Osteoblast (primary cell): ENCODE data around the gene PRKAG2. TPM values are rescaled to one million over a fixed set of nuclear protein-coding genes. Genes with fewer than 3 reads are reported as not detected.

ENCODE experiments used
- DNase-seq: peaks from one replicate; pipeline ENCODE4 v3.0.0; 2011; ENCODE audit warnings: low spot score, mixed read lengths; ENCODE audit not compliant: insufficient read length; ENCODE audit errors: missing footprints
- H2AFZ ChIP-seq: 2 replicates; pipeline ENCODE4 v1.6.0; 2011; ENCODE audit warnings: mild to moderate bottlenecking, low read length
- H3K27ac ChIP-seq: 2 replicates; pipeline ENCODE4 v1.5.1; 2011; ENCODE audit warnings: mild to moderate bottlenecking, low read depth, low read length, moderate library complexity
- H3K27me3 ChIP-seq: 2 replicates; pipeline ENCODE4 v1.6.0; 2012; ENCODE audit warnings: mild to moderate bottlenecking, control low read depth, inconsistent platforms, low read length, moderate library complexity; ENCODE audit not compliant: insufficient read depth
- H3K36me3 ChIP-seq: 2 replicates; pipeline ENCODE4 v1.5.1; 2011; ENCODE audit warnings: mild to moderate bottlenecking, low read length, control low read depth, moderate library complexity; ENCODE audit not compliant: insufficient read depth
- H3K4me1 ChIP-seq: 2 replicates; pipeline ENCODE4 v1.5.1; 2011; ENCODE audit warnings: mild to moderate bottlenecking, low read length, control low read depth, moderate library complexity; ENCODE audit not compliant: insufficient read depth
- H3K4me2 ChIP-seq: 2 replicates; pipeline ENCODE4 v1.6.0; 2011; ENCODE audit warnings: mild to moderate bottlenecking, low read length; ENCODE audit not compliant: insufficient read depth
- H3K4me3 ChIP-seq: fragments of 200-600 bp; sonication (generic); 3 replicates; pipeline ENCODE4 v1.5.1; 2012; ENCODE audit warnings: mild to moderate bottlenecking, low read length, inconsistent platforms; ENCODE audit not compliant: insufficient read depth
- H3K79me2 ChIP-seq: 2 replicates; pipeline ENCODE4 v1.6.0; 2012; ENCODE audit warnings: mild to moderate bottlenecking, low read length, control low read depth, inconsistent platforms; ENCODE audit not compliant: insufficient read depth
- H3K9me3 ChIP-seq: 2 replicates; pipeline ENCODE4 v1.5.1; 2011; ENCODE audit warnings: low read depth, low read length, control low read depth
- H4K20me1 ChIP-seq: 2 replicates; pipeline ENCODE4 v1.6.0; 2012; ENCODE audit warnings: mild to moderate bottlenecking, low read length, control low read depth; ENCODE audit not compliant: insufficient read depth
- total RNA-seq: library from RNA; depleted of rRNA; stranded (reverse); fragments of >200 nt; gene quantifications from 2 replicates; pipeline ENCODE4 v1.2.3, GENCODE V29; 2012
- TF ChIP-seq, protein P1 (sequence below): IDR thresholded peaks from 2 replicates; pipeline ENCODE4 v1.5.1; 2011; ENCODE audit warnings: mild to moderate bottlenecking, low read depth, low read length, moderate library complexity; ENCODE audit errors: extremely low read depth

PRKAG2 gene
- total RNA-seq, 1 donor = 20.6 TPM

DNA sequence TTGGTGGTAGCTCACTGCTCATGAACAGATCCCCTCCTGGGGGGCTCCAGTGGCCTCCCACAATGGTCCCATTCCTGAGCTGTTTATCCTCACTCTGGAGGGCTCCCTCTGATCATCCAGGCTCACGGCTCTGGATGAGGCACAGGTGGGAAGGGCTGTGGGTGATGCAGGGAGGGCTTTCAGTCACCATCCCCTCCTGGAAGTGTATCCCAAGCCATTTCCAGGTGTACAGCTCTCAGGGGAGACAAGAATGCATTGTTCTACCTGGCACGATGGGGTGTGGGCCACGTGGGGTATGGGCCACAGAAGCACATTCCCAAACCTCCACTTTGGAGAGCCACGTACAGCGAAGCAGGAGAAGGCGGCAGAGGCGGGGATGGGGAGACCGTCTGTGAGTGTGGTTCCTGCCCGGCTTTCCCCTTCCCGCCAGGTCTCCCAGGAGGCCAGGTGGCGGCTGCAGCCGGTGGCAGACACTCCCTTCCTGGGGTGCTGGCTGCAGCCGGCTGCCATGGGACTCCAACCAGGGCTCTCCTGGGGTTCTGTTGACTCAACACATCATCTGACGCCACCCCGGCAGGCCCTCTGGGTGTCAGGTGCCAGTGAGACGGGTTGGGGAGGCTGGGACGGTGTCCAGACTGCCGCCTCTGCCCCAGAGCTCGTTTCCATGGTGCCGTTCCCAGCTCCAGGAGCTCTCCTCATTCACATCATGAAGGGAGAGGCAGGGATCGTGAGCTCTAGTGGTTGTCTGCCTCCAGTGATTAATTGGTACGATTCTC lies 187.5 kb downstream of the PRKAG2 start:
- Histone ChIP-seq H3K4me3 (no peak overlapping the region), H3K79me2 (no peaks in the 10 kb centered on the region), H3K4me1 (peaks cover 26% of the 10 kb centered on the region), H3K36me3 (no peaks in the 10 kb centered on the region), H3K27ac (no peak overlapping the region), H3K27me3 (no peaks in the 10 kb centered on the region), H2AFZ (no peak overlapping the region), H3K4me2 (no peak overlapping the region), H3K9me3 (no peaks in the 10 kb centered on the region), H4K20me1 (no peaks in the 10 kb centered on the region)
- TF ChIP-seq, protein P1, sequence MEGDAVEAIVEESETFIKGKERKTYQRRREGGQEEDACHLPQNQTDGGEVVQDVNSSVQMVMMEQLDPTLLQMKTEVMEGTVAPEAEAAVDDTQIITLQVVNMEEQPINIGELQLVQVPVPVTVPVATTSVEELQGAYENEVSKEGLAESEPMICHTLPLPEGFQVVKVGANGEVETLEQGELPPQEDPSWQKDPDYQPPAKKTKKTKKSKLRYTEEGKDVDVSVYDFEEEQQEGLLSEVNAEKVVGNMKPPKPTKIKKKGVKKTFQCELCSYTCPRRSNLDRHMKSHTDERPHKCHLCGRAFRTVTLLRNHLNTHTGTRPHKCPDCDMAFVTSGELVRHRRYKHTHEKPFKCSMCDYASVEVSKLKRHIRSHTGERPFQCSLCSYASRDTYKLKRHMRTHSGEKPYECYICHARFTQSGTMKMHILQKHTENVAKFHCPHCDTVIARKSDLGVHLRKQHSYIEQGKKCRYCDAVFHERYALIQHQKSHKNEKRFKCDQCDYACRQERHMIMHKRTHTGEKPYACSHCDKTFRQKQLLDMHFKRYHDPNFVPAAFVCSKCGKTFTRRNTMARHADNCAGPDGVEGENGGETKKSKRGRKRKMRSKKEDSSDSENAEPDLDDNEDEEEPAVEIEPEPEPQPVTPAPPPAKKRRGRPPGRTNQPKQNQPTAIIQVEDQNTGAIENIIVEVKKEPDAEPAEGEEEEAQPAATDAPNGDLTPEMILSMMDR = no peak
- peak; percentile 74 for DNase-seq

DNA sequence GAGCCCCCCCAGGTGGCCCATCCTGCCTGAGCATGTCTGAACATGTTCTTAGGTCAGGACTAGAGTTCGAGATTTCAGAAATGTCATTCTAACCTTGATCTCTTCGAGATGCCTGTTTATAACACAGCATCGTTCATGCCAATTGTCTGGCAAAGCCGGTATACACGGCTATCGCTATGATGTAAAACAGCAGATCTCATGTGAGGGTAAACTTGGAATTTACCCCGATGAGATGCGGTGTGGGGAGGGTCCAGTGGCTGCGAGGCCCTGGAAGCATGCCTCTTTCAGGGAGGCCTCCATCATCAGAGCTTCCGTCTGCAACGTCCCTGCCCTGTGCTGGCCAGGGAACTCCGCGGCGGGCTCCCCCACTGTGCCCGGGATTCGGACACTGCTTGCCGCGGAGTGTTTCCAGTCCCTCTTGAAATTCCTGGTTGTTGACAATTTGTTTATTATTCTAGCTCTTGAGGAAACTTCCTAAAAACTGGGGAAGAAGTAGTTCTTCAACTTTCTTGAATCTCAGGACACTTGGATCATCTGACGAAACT lies 188.6 kb downstream of the PRKAG2 start:
- H3K4me3 ChIP-seq = peak overlapping the region; percentile 51
- peak; percentile 50 for DNase-seq
- peaks cover 30% of the 10 kb centered on the region for H3K4me1 ChIP-seq
- H2AFZ ChIP-seq = no peak overlapping the region
- H3K27ac ChIP-seq = peak overlapping the region; percentile 82
- H3K79me2 ChIP-seq = no peaks in the 10 kb centered on the region
- H3K9me3 ChIP-seq = no peaks in the 10 kb centered on the region
- H3K36me3 ChIP-seq = no peaks in the 10 kb centered on the region
- no peaks in the 10 kb centered on the region for H4K20me1 ChIP-seq
- no peaks in the 10 kb centered on the region for H3K27me3 ChIP-seq
- TF ChIP-seq, protein P1 = no peak
- peak overlapping the region; percentile 71 for H3K4me2 ChIP-seq

DNA sequence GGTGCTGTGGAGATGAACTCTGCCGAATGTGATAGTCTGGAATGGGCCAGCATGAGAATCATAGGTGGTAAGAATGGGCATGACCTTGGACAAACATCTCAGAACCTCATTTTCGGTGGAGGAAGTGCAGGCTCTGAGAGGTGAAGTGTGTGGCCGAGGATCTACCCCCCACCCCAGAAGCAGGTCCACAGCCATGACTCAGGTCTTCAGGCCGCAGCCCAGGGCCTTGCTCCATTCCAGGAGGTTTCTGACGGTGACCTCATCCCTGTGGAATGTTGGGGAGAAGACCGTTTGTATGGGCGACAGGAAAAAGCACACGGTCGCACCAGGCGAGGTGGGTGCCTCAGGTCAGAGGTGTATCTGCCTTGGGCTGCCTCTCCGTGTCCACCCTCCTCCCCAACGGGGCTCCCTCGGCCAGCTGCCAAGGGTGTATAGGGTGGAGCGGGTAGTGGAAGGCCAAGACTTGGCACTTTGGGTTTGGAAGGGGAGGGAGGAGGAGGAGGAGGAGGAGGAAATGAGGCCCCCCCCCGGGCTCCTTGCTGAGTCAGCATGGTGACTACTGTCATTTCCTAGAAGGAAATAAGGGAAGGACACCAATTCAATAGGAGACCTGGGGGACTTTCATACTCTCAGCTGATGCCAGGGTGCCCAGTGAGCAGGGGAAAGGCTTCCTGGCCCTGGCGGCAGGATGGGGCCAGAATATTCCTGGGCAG lies 189.2 kb downstream of the PRKAG2 start:
- H3K4me1 ChIP-seq = peaks cover 30% of the 10 kb centered on the region
- TF ChIP-seq, protein P1 = no peak
- peak overlapping the region; percentile 81 for H2AFZ ChIP-seq

DNA sequence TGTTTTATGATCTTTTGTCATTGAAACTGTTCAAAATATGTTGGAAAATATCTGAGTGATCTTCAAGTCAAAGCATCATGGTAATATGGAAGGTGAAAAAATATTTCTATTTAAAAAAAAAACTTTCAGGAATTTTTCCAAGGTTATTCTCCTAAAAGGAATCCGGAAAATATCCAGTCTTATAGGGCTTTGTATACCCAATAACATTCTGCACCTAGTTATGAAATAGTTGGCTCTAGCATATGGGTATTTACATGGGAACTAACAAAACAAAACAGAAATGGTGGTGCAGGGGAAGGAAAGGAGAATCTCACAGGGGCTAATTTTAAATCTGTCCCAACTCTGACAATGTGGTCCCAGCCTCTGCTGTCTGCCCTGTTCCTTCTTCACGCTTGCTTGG lies 190.1 kb downstream of the PRKAG2 start:
- Histone ChIP-seq H3K9me3 (no peaks in the 10 kb centered on the region), H2AFZ (no peak overlapping the region), H3K36me3 (no peaks in the 10 kb centered on the region), H4K20me1 (no peaks in the 10 kb centered on the region), H3K4me3 (no peak overlapping the region), H3K4me1 (peaks cover 30% of the 10 kb centered on the region), H3K27me3 (no peaks in the 10 kb centered on the region), H3K79me2 (no peaks in the 10 kb centered on the region), H3K27ac (peak overlapping the region; percentile 82), H3K4me2 (peak overlapping the region; percentile 71)
- TF ChIP-seq, protein P1 = no peak
- DNase-seq = peak; percentile 77

More for the DNA sequence above, 189.2 kb downstream of the PRKAG2 start:
- DNase-seq = peak; percentile 97
- Histone ChIP-seq H3K36me3 (no peaks in the 10 kb centered on the region), H3K4me3 (peak overlapping the region; percentile 51), H3K27ac (peak overlapping the region; percentile 82), H3K4me2 (peak overlapping the region; percentile 71), H3K9me3 (no peaks in the 10 kb centered on the region), H4K20me1 (no peaks in the 10 kb centered on the region), H3K27me3 (no peaks in the 10 kb centered on the region), H3K79me2 (no peaks in the 10 kb centered on the region)
